ENCODE measurements around the gene POP5. TPM values are rescaled to one million over a fixed set of nuclear protein-coding genes. Genes with fewer than 3 reads are reported as not detected.

The POP5 gene, protein sequence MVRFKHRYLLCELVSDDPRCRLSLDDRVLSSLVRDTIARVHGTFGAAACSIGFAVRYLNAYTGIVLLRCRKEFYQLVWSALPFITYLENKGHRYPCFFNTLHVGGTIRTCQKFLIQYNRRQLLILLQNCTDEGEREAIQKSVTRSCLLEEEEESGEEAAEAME
- 38.2 and 44.8 TPM in 2 replicates for total RNA-seq

DNA sequence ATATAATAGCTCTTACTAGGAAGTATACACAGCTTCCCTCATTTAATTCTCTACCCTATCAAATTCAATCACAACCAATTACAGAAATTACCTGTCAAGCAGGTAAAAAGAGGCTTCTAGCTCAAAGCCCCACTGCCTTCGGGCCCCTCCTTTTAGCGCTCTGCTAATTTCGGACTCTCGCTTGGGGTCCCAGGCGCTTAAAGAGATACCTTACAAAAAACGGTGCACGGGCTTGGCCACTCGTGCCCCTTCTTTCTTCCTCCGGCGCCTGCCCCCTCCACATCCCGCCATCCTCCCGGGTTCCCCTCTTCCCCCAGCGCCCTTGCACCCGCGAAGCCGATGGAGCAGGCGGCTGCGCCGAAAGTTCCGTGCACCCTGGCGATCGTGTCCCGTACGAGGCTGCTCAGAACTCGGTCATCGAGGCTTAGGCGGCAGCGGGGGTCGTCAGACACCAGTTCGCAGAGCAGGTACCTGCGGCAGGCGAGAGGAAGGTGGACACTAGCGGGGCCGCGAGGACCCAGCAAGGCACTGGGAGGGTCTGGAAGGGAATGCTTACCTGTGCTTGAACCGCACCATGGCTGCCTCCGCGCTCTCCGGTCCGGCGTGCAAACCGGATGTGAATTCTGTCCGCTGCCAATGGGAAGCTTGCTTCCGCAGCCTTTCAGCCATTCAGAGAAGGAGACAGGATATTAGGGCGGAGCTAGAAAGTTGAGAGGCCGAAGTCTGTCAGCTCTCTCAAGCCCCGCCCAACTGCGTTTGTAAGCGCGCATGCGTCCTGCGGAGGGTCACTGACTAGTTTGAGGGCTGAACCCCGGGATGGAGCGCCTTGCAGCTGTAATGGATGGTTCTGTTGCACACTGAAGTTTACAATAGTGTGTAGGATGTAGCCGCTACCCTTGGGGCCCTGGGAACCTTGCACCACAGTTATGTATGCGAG lies at the start of gene POP5:
TSS of gene POP5 (minus strand) at position 616 of the 937 bp plus-strand sequence. CDS start at position 576, 40 bp downstream.

DNA sequence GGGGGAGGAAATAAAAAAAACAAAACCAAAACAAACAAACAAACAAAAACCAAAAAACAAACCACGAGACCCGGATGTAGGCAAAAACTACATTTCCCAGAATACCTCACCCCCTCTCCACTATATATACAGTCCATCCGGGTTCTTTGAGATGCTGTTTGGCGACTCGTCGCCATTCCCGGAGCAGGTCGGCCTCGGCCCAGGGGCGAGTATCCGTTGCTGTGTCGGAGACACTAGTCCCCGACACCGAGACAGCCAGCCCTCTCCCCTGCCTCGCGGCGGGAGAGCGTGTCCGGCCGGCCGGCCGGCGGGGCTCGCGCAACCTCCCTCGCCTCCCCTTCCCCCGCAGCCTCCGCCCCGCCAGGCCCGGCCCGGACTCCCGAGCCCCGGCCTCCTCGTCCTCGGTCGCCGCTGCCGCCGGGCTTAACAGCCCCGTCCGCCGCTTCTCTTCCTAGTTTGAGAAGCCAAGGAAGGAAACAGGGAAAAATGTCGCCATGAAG lies 46.9 kb downstream of the POP5 start, which contains the start of gene RNF10:
TSS of gene RNF10 (plus strand) at position 154 of the 500 bp plus-strand sequence. CDS start 456 bp downstream, outside the sequence.

DNA sequence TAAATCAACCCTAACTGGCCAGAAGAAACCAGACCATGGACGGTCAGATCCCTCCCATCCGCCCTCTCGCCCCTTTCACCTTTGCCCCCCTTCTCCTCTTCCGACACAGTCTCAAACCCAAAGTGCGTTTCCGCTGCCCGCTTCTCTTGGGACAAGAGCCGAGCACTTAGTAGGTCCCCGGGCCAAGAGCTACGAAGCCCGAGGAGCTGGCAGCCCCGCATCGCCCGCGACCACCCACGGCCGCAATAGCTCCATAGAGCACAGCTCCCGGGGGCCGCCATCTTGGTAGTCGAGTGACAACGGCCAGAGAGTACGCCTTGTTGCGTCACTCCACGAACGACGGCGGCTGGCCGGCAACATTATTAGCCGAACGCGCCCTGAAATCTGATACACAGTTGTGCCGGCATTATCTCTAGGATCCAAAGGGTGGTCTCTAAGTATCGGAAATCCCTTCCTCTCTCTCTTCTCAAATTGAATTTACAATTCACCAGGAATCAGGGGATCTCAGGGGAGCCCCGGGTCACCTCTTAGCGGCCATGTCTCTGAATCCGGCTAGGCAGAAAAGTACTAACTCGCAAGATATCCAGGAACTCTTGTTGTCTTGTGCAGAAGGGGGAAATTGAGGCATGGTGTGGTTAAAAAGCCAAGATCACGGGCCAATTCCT lies 52.2 kb downstream of the POP5 start, which contains the start of gene COQ5:
TSS of gene COQ5 (minus strand) at position 298 of the 665 bp plus-strand sequence. CDS start at position 281, 17 bp downstream.

Other genes with a start within 250 kb of the POP5 start
- gene MSI1, start 212.2 kb downstream of the POP5 start, total RNA-seq: not detected in 2 replicates
- gene COX6A1, start 143.3 kb downstream of the POP5 start, total RNA-seq: 807 and 1,167 TPM in 2 replicates
- 18.8 and 36.0 TPM in 2 replicates for gene TRIAP1, start 135.0 kb downstream of the POP5 start, total RNA-seq
- 19.8 and 32.2 TPM in 2 replicates for gene GATC, start 135.0 kb downstream of the POP5 start, total RNA-seq
- 163 and 276 TPM in 2 replicates for gene SRSF9, start 111.7 kb downstream of the POP5 start, total RNA-seq
- 118 and 186 TPM in 2 replicates for gene DYNLL1, start 85.3 kb downstream of the POP5 start, total RNA-seq
- gene COQ5, start 52.2 kb downstream of the POP5 start, total RNA-seq: 24.3 and 28.6 TPM in 2 replicates
- gene RNF10, start 47.0 kb downstream of the POP5 start, total RNA-seq: 101 and 161 TPM in 2 replicates
- gene CABP1, start 59.2 kb upstream of the POP5 start, total RNA-seq: not detected in 2 replicates
- 51.6 and 76.6 TPM in 2 replicates for gene MLEC, start 105.7 kb upstream of the POP5 start, total RNA-seq
- gene UNC119B, start 129.1 kb upstream of the POP5 start, total RNA-seq: 12.0 and 18.8 TPM in 2 replicates
- gene ACADS, start 144.4 kb upstream of the POP5 start, total RNA-seq: 13.4 and 15.2 TPM in 2 replicates